ENCODE data around the gene STT3B. TPM values are rescaled to one million over a fixed set of nuclear protein-coding genes. Genes with fewer than 3 reads are reported as not detected.

STT3B gene
- total and polyA plus RNA-seq, 2 donors from 2014 or later = 44.7 to 89.9 TPM

DNA sequence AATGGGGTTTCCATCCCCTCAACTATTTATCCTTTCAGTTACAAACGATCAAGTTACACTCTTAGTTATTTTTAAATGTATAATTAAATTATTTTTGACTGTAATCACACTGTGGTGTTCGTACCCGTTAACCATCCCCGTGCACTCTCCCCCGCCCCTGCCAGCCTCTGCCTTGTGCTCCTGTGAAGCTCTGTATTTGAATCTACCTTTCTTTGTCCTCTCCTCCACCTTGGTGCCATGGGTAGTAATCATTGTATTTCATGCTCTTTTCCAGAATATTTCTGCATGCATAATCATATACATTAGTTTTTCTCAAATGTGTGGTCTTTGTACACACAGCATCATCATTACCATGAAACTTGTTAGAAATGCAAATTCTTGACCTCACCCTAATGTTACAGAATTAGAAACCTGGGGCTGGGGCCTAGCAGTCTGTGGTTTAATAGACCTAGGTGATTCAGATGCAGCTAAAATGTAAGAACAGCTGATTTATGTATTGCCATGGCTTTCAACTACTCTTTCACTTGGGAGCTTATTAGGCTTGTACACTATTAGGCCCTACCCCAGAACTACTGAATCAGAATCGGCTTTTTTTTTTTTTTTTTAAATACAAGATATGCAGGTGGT is 91.5 kb downstream of the STT3B start:
- H3K27me3 ChIP-seq (ENCODE audit: control insufficient read depth, insufficient read depth, low read length) = no peaks in the 10 kb centered on the region
- no peak for FAIRE-seq
- no peaks in the 10 kb centered on the region for H3K9me3 ChIP-seq (ENCODE audit: control insufficient read depth in 2 of 3, insufficient read depth in 1 of 3, low read length in 3 of 3)
- H3K4me1 ChIP-seq (ENCODE audit: control insufficient read depth in 2 of 3, insufficient read depth in 2 of 3, low read depth in 1 of 3, low read length in 3 of 3) = no peaks in the 10 kb centered on the region
- peaks cover 3 to 31% (median 7%) of the 10 kb centered on the region in 3 donors for H3K36me3 ChIP-seq (ENCODE audit: control insufficient read depth in 2 of 3, insufficient read depth in 3 of 3, low read length in 3 of 3)
- no peak overlapping the region for H3K27ac ChIP-seq (ENCODE audit: low read depth in 2 of 2, low read length in 2 of 2)
- TF ChIP-seq, protein P1, sequence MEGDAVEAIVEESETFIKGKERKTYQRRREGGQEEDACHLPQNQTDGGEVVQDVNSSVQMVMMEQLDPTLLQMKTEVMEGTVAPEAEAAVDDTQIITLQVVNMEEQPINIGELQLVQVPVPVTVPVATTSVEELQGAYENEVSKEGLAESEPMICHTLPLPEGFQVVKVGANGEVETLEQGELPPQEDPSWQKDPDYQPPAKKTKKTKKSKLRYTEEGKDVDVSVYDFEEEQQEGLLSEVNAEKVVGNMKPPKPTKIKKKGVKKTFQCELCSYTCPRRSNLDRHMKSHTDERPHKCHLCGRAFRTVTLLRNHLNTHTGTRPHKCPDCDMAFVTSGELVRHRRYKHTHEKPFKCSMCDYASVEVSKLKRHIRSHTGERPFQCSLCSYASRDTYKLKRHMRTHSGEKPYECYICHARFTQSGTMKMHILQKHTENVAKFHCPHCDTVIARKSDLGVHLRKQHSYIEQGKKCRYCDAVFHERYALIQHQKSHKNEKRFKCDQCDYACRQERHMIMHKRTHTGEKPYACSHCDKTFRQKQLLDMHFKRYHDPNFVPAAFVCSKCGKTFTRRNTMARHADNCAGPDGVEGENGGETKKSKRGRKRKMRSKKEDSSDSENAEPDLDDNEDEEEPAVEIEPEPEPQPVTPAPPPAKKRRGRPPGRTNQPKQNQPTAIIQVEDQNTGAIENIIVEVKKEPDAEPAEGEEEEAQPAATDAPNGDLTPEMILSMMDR (IDR thresholded peaks at IDR 0.05; ENCODE audit: borderline replicate concordance, extremely low read depth, insufficient read depth) = no peak
- no peak overlapping the region for H3K9ac ChIP-seq (ENCODE audit: low read length in 3 of 3)
- no peak for DNase-seq
- intact Hi-C loops (cut with DNase I) = no loop called here
- H3K4me3 ChIP-seq (ENCODE audit: low read length in 3 of 3) = no peak overlapping the region

DNA sequence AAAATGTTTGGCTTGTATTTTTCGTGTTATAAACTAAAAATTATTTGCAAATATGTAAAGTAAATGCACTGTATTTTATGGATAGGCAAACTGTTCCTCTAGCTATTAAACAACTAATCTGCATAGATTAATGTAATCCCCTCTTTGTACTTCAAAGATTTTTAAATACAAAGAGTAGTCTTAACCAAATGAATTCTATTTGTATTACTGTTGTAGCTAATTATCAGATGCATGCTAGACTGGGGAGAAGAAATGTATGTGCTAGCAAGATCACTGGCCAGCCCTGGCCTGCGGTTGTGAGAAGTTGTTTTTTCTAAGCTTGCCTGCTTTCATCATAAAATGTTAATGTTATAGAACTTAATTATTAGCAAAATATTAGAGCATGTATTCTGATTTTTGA is 92.6 kb downstream of the STT3B start:
- no peaks in the 10 kb centered on the region for H3K9me3 ChIP-seq (ENCODE audit: control insufficient read depth in 2 of 3, insufficient read depth in 1 of 3, low read length in 3 of 3)
- no peaks in the 10 kb centered on the region for H3K4me1 ChIP-seq (ENCODE audit: control insufficient read depth in 2 of 3, insufficient read depth in 2 of 3, low read depth in 1 of 3, low read length in 3 of 3)
- TF ChIP-seq, protein P1 (IDR thresholded peaks at IDR 0.05; ENCODE audit: borderline replicate concordance, extremely low read depth, insufficient read depth) = no peak
- H3K9ac ChIP-seq (ENCODE audit: low read length in 3 of 3) = no peak overlapping the region
- intact Hi-C loops (cut with DNase I) = no loop called here
- no peaks in the 10 kb centered on the region for H3K27me3 ChIP-seq (ENCODE audit: control insufficient read depth, insufficient read depth, low read length)
- H3K36me3 ChIP-seq (ENCODE audit: control insufficient read depth in 2 of 3, insufficient read depth in 3 of 3, low read length in 3 of 3) = peaks cover 3 to 31% (median 7%) of the 10 kb centered on the region in 3 donors
- H3K27ac ChIP-seq (ENCODE audit: low read depth in 2 of 2, low read length in 2 of 2) = no peak overlapping the region
- DNase-seq (no peak), FAIRE-seq (no peak)
- H3K4me3 ChIP-seq (ENCODE audit: low read length in 3 of 3) = no peak overlapping the region

DNA sequence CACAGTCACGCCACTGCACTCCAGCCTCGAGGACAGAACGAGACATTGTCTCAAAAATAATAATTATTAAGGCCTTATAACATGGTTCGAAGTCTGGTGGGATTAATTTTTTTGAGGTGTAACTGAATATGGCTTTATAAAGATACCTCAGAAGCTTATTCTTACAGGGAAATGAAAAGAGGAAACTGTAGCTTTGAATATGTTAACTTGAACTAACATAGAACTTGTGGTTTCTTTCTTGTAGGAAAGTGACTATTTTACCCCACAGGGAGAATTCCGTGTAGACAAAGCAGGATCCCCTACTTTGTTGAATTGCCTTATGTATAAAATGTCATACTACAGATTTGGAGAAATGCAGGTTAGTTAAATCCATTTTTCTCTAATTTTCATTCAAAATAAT is 96.3 kb downstream of the STT3B start:
- DNase-seq (no peak), FAIRE-seq (no peak)
- Histone ChIP-seq H3K36me3 (ENCODE audit: control insufficient read depth in 2 of 3, insufficient read depth in 3 of 3, low read length in 3 of 3) (peaks cover 3 to 24% (median 7%) of the 10 kb centered on the region in 3 donors), H3K4me3 (ENCODE audit: low read length in 3 of 3) (no peak overlapping the region), H3K4me1 (ENCODE audit: control insufficient read depth in 2 of 3, insufficient read depth in 2 of 3, low read depth in 1 of 3, low read length in 3 of 3) (no peaks in the 10 kb centered on the region), H3K9me3 (ENCODE audit: control insufficient read depth in 2 of 3, insufficient read depth in 1 of 3, low read length in 3 of 3) (no peaks in the 10 kb centered on the region), H3K27me3 (ENCODE audit: control insufficient read depth, insufficient read depth, low read length) (no peaks in the 10 kb centered on the region), H3K27ac (ENCODE audit: low read depth in 2 of 2, low read length in 2 of 2) (no peak overlapping the region), H3K9ac (ENCODE audit: low read length in 3 of 3) (no peak overlapping the region)
- TF ChIP-seq, protein P1 (IDR thresholded peaks at IDR 0.05; ENCODE audit: borderline replicate concordance, extremely low read depth, insufficient read depth) = no peak
- intact Hi-C loops (cut with DNase I) = no loop called here

DNA sequence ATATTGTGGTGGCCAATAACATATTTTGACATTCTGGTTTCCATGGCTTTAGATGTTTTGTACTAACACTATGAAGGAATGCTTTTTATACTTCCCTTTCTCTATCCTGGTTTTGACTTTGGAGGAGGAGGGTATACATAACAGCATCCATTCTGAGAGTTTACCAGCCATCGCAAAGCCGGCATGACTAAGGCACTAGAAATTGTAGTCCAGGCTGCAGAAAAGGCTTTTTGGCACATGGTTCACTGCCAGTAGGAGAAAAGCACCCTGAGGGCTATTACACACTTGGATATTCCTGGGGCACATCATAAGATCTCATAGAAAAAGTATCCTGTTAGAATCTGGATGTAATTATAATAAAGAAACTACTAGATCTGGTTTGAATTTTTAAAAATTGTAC is 101.8 kb downstream of the STT3B start:
- no peak overlapping the region for H3K9ac ChIP-seq (ENCODE audit: low read length in 3 of 3)
- no peaks in the 10 kb centered on the region for H3K27me3 ChIP-seq (ENCODE audit: control insufficient read depth, insufficient read depth, low read length)
- DNase-seq (no peak), FAIRE-seq (no peak)
- H3K4me1 ChIP-seq (ENCODE audit: control insufficient read depth in 2 of 3, insufficient read depth in 2 of 3, low read depth in 1 of 3, low read length in 3 of 3) = no peaks in the 10 kb centered on the region
- H3K36me3 ChIP-seq (ENCODE audit: control insufficient read depth in 2 of 3, insufficient read depth in 3 of 3, low read length in 3 of 3) = peaks cover 0 to 4% (median 2%) of the 10 kb centered on the region in 3 donors
- intact Hi-C loops (cut with DNase I) = no loop called here
- no peak overlapping the region for H3K27ac ChIP-seq (ENCODE audit: low read depth in 2 of 2, low read length in 2 of 2)
- no peaks in the 10 kb centered on the region for H3K9me3 ChIP-seq (ENCODE audit: control insufficient read depth in 2 of 3, insufficient read depth in 1 of 3, low read length in 3 of 3)
- no peak overlapping the region for H3K4me3 ChIP-seq (ENCODE audit: low read length in 3 of 3)
- TF ChIP-seq, protein P1 (IDR thresholded peaks at IDR 0.05; ENCODE audit: borderline replicate concordance, extremely low read depth, insufficient read depth) = no peak

Data from kidney (tissue), 14 donors.